HG03378 (cell line): ENCODE results near the gene PPFIBP2.

Experiments
- ATAC-seq: cut with Tn5 transposase; IDR thresholded peaks from one replicate; pipeline ENCODE4 v1.9.1; 2021; ENCODE audit warnings: mild to moderate bottlenecking, moderate library complexity; ENCODE audit not compliant: unreplicated experiment

Gene PPFIBP2

DNA sequence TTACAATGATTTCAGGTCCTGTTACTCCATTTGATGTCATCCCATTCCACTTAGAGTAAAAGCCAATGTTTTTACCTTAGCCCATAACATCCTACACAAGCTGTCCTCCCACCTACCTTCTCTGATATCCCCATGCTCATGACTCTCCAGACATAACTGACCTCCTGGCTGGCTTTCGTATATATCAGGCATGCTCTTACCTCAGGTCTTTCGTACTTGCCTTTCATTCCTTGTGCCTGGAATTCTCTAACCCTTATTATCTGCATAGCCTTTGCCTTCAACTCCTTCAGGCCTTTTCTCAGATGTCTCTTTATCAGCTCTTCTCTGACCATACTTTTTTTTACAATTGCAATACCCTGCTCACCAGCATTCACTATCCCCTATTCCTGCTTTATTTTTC is 169.8 kb downstream of the PPFIBP2 start:
- ATAC-seq = no peak

- ATAC-seq = no peak
Measured at GRCh38 chr11:7686761-7687160, 173.0 kb downstream of the PPFIBP2 start.

GRCh38 chr11:7687386-7687785 is 173.6 kb downstream of the PPFIBP2 start:
- ATAC-seq = no peak

DNA sequence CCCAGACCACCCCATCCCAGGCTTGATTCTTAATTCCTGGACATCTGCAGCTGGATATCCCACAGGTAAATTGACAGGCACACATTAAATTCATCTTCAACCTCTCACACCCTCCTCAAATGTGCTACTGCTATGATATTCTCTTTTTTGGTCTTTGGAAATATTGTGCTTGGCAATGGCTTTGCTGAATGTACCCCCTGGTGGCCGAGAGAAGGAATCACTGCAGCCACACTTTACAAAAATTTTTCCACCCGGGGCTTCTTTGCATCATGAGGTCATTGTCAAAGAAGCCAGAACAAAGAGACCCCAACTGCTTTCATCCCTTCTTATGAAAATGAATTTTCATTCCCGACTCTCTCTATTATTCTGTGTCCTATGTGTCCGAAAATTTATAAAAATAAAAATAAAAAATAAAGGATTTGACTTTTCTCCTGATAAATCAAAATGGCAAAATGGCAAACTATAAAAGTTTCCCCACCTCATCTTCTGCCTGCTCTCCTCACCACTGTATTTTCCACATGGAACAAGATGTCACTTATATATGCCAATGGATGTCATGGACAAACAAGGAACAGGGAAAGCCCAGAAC is 174.5 kb downstream of the PPFIBP2 start:
- peak; percentile 66 for ATAC-seq

GRCh38 chr11:7689239-7689638 is 175.4 kb downstream of the PPFIBP2 start:
- no peak for ATAC-seq

DNA sequence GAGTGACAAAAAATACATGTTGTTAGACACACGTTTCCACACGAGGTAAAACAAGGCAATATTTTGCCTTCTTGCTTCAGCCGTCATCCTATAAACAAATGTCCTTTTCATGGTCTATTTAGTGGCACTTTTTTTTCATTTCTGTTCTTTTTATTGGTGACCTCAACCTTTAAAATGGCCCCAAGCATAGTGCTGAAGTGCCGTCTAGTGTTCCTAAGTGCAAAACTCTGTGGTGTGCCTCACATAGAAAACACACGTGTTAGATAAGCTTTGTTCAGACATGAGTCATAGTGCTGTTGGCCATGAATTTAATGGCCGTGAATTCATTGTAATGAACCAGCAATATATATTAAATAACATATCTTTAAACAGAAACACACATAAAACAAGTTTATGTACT is 176.8 kb downstream of the PPFIBP2 start:
- no peak for ATAC-seq

DNA sequence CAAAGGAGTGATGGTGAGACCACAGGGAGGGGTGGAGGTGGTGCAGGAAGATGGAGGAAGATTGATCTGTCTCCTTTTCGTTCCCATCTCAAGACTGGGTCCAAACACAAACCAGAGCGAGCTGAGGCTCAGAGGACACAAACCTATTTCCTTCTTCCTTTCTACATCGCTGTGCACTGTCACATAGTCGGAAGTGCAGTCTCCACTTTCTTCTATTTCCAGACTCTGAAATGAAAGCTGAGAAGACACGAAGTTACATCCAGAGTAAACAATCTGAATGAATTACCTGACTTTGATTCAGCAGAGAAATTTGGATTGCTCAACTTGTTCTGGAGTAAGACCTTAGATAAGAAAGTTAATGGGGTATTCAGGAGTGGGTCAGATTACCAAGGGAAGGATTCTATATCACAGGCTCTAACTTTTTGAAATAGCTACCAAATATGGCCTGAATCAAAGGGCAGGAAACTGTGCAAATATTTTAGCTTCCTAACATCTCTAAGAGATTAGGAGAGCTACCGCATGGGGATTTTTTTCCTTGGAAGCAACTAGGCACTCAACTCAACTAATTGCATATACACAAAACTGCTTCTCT is 178.1 kb downstream of the PPFIBP2 start:
- no peak for ATAC-seq

GRCh38 chr11:7692426-7692825 is 178.6 kb downstream of the PPFIBP2 start:
- ATAC-seq = no peak

DNA sequence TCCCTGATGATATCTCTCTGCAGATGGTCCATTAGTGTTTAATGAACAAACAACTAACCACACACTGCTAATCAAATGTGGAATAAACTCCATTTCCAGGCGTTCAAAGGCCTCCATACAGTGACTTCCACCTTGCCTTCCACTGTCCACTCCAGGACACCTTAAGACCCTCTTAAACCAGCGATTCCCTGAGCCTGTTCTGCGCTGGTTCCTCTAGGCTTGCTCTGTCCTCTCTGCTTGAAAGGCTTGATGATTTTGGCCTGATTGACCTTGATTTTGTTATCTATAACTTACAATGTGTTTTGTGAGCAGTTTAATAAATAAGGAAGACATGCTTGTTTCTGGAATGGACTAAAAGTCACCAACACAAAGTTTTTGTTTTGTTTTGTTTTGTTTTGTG is 180.4 kb downstream of the PPFIBP2 start:
- ATAC-seq = no peak

DNA sequence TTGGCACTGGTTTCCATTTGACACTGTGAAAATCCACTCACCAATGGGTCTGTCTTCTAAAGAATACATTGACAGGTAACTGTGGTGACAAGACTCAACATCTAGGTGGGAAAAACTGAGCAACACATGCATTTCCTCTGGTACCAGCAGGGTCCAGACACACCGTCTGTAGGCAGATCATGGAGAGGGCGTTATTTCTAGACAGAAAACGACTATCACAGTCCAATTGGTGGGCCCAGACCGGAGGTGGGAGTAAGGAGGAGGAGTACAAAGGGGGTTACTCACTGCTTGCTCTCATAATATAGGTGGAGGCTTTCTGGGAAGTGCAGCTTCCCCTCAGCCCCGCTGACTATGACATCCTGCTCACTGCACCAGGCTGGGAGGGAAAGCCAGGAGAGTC is 182.6 kb downstream of the PPFIBP2 start:
- no peak for ATAC-seq
